Neural cell (in vitro differentiated cells): ENCODE results near the gene TTC8. TPM values are rescaled to one million over a fixed set of nuclear protein-coding genes. Genes with fewer than 3 reads are reported as not detected.

ENCODE experiments used
- H2AFZ ChIP-seq: fragments of 200-600, 300-800 bp; sonication (generic), shearing (Covaris generic); 2 replicates; pipeline ENCODE4 v1.6.0; 2014; ENCODE audit warnings: low read depth, mild to moderate bottlenecking, antibody characterized with exemption, low read length, moderate library complexity
- H3F3A ChIP-seq: fragments of 200-600 bp; shearing (Covaris generic); 2 replicates; pipeline ENCODE4 v1.6.1; 2016; ENCODE audit warnings: mild to moderate bottlenecking, moderate library complexity, mixed read lengths, antibody characterized with exemption, low read length; ENCODE audit not compliant: insufficient read depth, poor library complexity, severe bottlenecking
- H3K27ac ChIP-seq: fragments of 200-600, 300-800 bp; sonication (generic), shearing (Covaris generic); 2 replicates; pipeline ENCODE4 v1.5.1; 2014; ENCODE audit warnings: mild to moderate bottlenecking, low read length, moderate library complexity
- H3K27me3 ChIP-seq: fragments of 300-800, 200-600 bp; sonication (generic), shearing (Covaris generic); 2 replicates; pipeline ENCODE4 v1.6.0; 2014; ENCODE audit warnings: mild to moderate bottlenecking, low read depth, low read length, moderate library complexity; ENCODE audit not compliant: insufficient read depth
- H3K36me3 ChIP-seq: fragments of 300-800, 200-600 bp; sonication (generic), shearing (Covaris generic); 2 replicates; pipeline ENCODE4 v1.5.1; 2014; ENCODE audit warnings: mild to moderate bottlenecking, antibody characterized with exemption, low read length, moderate library complexity; ENCODE audit not compliant: insufficient read depth
- H3K4me2 ChIP-seq: fragments of 300-800, 200-600 bp; sonication (generic), shearing (Covaris generic); 2 replicates; pipeline ENCODE4 v1.6.0; 2014; ENCODE audit warnings: mild to moderate bottlenecking, low read length
- H3K4me3 ChIP-seq: fragments of 300-800, 200-600 bp; sonication (generic), shearing (Covaris generic); 2 replicates; pipeline ENCODE4 v1.5.1; 2014; ENCODE audit warnings: mild to moderate bottlenecking, low read length, moderate library complexity
- H3K79me2 ChIP-seq: fragments of 200-600 bp; shearing (Covaris generic); replicated peaks from 2 replicates; pipeline ENCODE4 v1.6.0; 2014; ENCODE audit warnings: mild to moderate bottlenecking, low read length, moderate library complexity; ENCODE audit not compliant: insufficient read depth
- H3K9ac ChIP-seq: fragments of 300-800, 200-600 bp; sonication (generic), shearing (Covaris generic); 2 replicates; pipeline ENCODE4 v1.6.1; 2016; ENCODE audit warnings: mild to moderate bottlenecking, low read length, mixed read lengths
- H3K9me2 ChIP-seq: fragments of 200-600 bp; shearing (Covaris generic); 2 replicates; pipeline ENCODE4 v1.6.1; 2016; ENCODE audit warnings: mild to moderate bottlenecking, low read length, mixed read lengths; ENCODE audit not compliant: insufficient read depth
- H3K9me3 ChIP-seq: fragments of 200-600, 300-800 bp; sonication (generic), shearing (Covaris generic); 2 replicates; pipeline ENCODE4 v1.6.1; 2016; ENCODE audit warnings: mild to moderate bottlenecking, mixed run types, low read length, moderate library complexity, mixed read lengths
- H4K20me1 ChIP-seq: fragments of 200-600 bp; shearing (Covaris generic); 2 replicates; pipeline ENCODE4 v1.6.1; 2016; ENCODE audit warnings: mild to moderate bottlenecking, mixed run types; ENCODE audit not compliant: insufficient read depth
- CTCF ChIP-seq: fragments of 450-650 bp; IDR thresholded peaks from 2 replicates; pipeline ENCODE4 v1.5.1; 2014; ENCODE audit warnings: antibody characterized with exemption, mild to moderate bottlenecking, moderate library complexity; ENCODE audit not compliant: poor library complexity, severe bottlenecking
- EP300 ChIP-seq: fragments of 450-650 bp; conservative IDR thresholded peaks from 2 replicates; pipeline ENCODE4 v1.6.1; 2014; ENCODE audit warnings: antibody characterized with exemption, mild to moderate bottlenecking, moderate library complexity; ENCODE audit not compliant: poor library complexity, severe bottlenecking
- EZH2 ChIP-seq: fragments of 200-600, 300-800 bp; shearing (Covaris generic), sonication (generic); IDR thresholded peaks from 2 replicates; pipeline ENCODE4 v1.6.1; 2014; ENCODE audit warnings: antibody characterized with exemption, low read length, borderline replicate concordance, mild to moderate bottlenecking; ENCODE audit not compliant: insufficient read depth, poor library complexity, severe bottlenecking
- MXI1 ChIP-seq: fragments of 450-650 bp; conservative IDR thresholded peaks from 2 replicates; pipeline ENCODE4 v1.6.1; 2014; ENCODE audit warnings: antibody characterized with exemption, mild to moderate bottlenecking; ENCODE audit not compliant: poor library complexity, severe bottlenecking
- POLR2AphosphoS5 ChIP-seq: IDR thresholded peaks from 2 replicates; pipeline ENCODE4 v1.6.1; 2012
- RAD21 ChIP-seq: fragments of 450-650 bp; conservative IDR thresholded peaks from 2 replicates; pipeline ENCODE4 v1.6.1; 2014; ENCODE audit warnings: antibody characterized with exemption, mild to moderate bottlenecking, moderate library complexity
- REST ChIP-seq: IDR thresholded peaks from 2 replicates; pipeline ENCODE4 v1.6.1; 2012; ENCODE audit warnings: borderline replicate concordance
- SMC3 ChIP-seq: fragments of 450-650 bp; conservative IDR thresholded peaks from 2 replicates; pipeline ENCODE4 v1.6.1; 2014; ENCODE audit warnings: antibody characterized with exemption, mild to moderate bottlenecking, moderate library complexity; ENCODE audit not compliant: poor library complexity
- TAF1 ChIP-seq: IDR thresholded peaks from 2 replicates; pipeline ENCODE4 v1.6.1; 2012; ENCODE audit warnings: low read depth
- polyA plus RNA-seq: library from polyadenylated mRNA; depleted of rRNA; stranded (reverse); fragments of >200 nt; gene quantifications from 2 replicates; pipeline ENCODE4 v1.2.3, GENCODE V29; 2014

Gene TTC8
- polyA plus RNA-seq, 1 donor from 2014 or later, result 28.1 TPM

- no peaks in the 10 kb centered on the region for H3K36me3 ChIP-seq
- H3K9me3 ChIP-seq, result no peaks in the 10 kb centered on the region
- H3K9me2 ChIP-seq, result no peaks in the 10 kb centered on the region
- H3K27ac ChIP-seq, result no peak overlapping the region
- no peak overlapping the region for H2AFZ ChIP-seq
- H3K9ac ChIP-seq, result no peak overlapping the region
- H3K27me3 ChIP-seq, result no peaks in the 10 kb centered on the region
- H3F3A ChIP-seq, result no peaks in the 10 kb centered on the region
- H3K4me3 ChIP-seq, result no peak overlapping the region
- TF ChIP-seq POLR2AphosphoS5 (no peak), EP300 (no peak), CTCF (no peak), REST (no peak), RAD21 (no peak), TAF1 (no peak), EZH2 (no peak), SMC3 (no peak), MXI1 (no peak)
- no peaks in the 10 kb centered on the region for H3K79me2 ChIP-seq
- H4K20me1 ChIP-seq, result no peaks in the 10 kb centered on the region
- H3K4me2 ChIP-seq, result no peak overlapping the region
These were observed 70.7 kb downstream of the TTC8 start for GRCh38 chr14:88895116-88895515.

DNA sequence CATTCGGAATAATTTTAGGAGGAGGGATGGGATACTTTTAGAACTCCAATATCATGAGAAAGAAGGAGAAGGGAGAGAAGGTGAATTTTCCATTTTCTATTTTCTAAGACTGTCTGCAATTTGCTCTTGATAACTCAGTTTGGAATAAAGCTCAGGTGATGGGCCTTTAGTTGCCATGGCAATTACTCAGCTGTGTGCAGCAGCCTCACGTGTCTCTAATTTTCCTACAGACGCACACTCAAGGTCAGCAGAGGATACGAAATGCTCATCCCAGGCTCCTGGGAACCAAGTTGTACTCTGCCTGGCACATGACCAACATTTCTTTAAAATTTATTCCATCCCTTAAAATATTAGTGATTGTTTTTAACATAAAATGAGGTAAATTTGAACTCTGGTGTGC, 76.7 kb downstream of the TTC8 start:
- Histone ChIP-seq H3K9ac (peak overlapping the region; percentile 41), H3K27ac (peak overlapping the region; percentile 83), H3K4me3 (peak overlapping the region; percentile 47), H3F3A (no peaks in the 10 kb centered on the region), H3K36me3 (no peaks in the 10 kb centered on the region), H2AFZ (no peak overlapping the region), H3K9me3 (no peaks in the 10 kb centered on the region), H4K20me1 (no peaks in the 10 kb centered on the region), H3K4me2 (peak overlapping the region; percentile 66), H3K79me2 (no peaks in the 10 kb centered on the region), H3K27me3 (no peaks in the 10 kb centered on the region), H3K9me2 (no peaks in the 10 kb centered on the region)
- TF ChIP-seq TAF1 (no peak), EP300 (peak; percentile 68), SMC3 (no peak), RAD21 (peak; percentile 11), MXI1 (peak; percentile 9), REST (peak; percentile 81), POLR2AphosphoS5 (peak; percentile 70), EZH2 (no peak), CTCF (no peak)
